GM23248 (cell line): ENCODE measurements around the gene DONSON. TPM values are rescaled to one million over a fixed set of nuclear protein-coding genes. Genes with fewer than 3 reads are reported as not detected.

Experiments
- DNase-seq: peaks from one replicate; pipeline ENCODE4 v3.0.0-alpha.2; 2015
- H2AFZ ChIP-seq: fragments of 200-600 bp; sonication (generic); 2 replicates; pipeline ENCODE4 v1.6.1; 2016; ENCODE audit warnings: antibody characterized with exemption
- H3F3A ChIP-seq: fragments of 200-600 bp; sonication (generic); 2 replicates; pipeline ENCODE4 v1.6.1; 2016; ENCODE audit warnings: mild to moderate bottlenecking, antibody characterized with exemption, mixed run types; ENCODE audit not compliant: insufficient read depth
- H3K27ac ChIP-seq: fragments of 200-600 bp; sonication (generic); 2 replicates; pipeline ENCODE4 v1.5.1; 2016; ENCODE audit warnings: mild to moderate bottlenecking
- H3K27me3 ChIP-seq: fragments of 200-600 bp; sonication (generic); replicated peaks from 2 replicates; pipeline ENCODE4 v1.6.1; 2016; ENCODE audit warnings: mild to moderate bottlenecking; ENCODE audit not compliant: insufficient read depth
- H3K36me3 ChIP-seq: fragments of 200-600 bp; sonication (generic); 2 replicates; pipeline ENCODE4 v1.6.1; 2016; ENCODE audit warnings: low read depth, mild to moderate bottlenecking
- H3K4me1 ChIP-seq: fragments of 200-600 bp; sonication (generic); 2 replicates; pipeline ENCODE4 v1.6.1; 2016; ENCODE audit warnings: mild to moderate bottlenecking; ENCODE audit not compliant: insufficient read depth
- H3K4me2 ChIP-seq: fragments of 200-600 bp; sonication (generic); one replicate; pipeline ENCODE4 v1.6.1; 2016; ENCODE audit warnings: mild to moderate bottlenecking; ENCODE audit not compliant: unreplicated experiment
- H3K4me3 ChIP-seq: fragments of 200-600 bp; sonication (generic); 2 replicates; pipeline ENCODE4 v1.5.1; 2016; ENCODE audit warnings: mild to moderate bottlenecking
- H3K79me2 ChIP-seq: fragments of 200-600 bp; sonication (generic); 2 replicates; pipeline ENCODE4 v1.6.1; 2016; ENCODE audit warnings: mild to moderate bottlenecking; ENCODE audit not compliant: insufficient read depth
- H3K9ac ChIP-seq: fragments of 200-600 bp; sonication (generic); 2 replicates; pipeline ENCODE4 v1.6.1; 2016; ENCODE audit warnings: mild to moderate bottlenecking
- H3K9me2 ChIP-seq: fragments of 200-600 bp; sonication (generic); 2 replicates; pipeline ENCODE4 v1.6.1; 2016; ENCODE audit warnings: mixed run types, mild to moderate bottlenecking, moderate library complexity; ENCODE audit not compliant: insufficient read depth
- H3K9me3 ChIP-seq: fragments of 200-600 bp; sonication (generic); one replicate; pipeline ENCODE4 v1.6.1; 2017; ENCODE audit warnings: low read depth
- H4K20me1 ChIP-seq: fragments of 200-600 bp; sonication (generic); 2 replicates; pipeline ENCODE4 v1.6.0; 2016; ENCODE audit not compliant: insufficient read depth
- EZH2 ChIP-seq: fragments of 200-600 bp; sonication (generic); IDR thresholded peaks from 2 replicates; pipeline ENCODE4 v1.6.1; 2018; ENCODE audit warnings: antibody characterized with exemption, mild to moderate bottlenecking; ENCODE audit not compliant: insufficient read depth, poor library complexity, severe bottlenecking
- EZH2phosphoT487 ChIP-seq: fragments of 200-600 bp; sonication (generic); IDR thresholded peaks from 2 replicates; pipeline ENCODE4 v1.6.1; 2018; ENCODE audit warnings: antibody characterized with exemption, moderate library complexity, mild to moderate bottlenecking, low read depth; ENCODE audit not compliant: insufficient read depth
- WGBS, 2 experiments: methylation state at CpG; one replicate each; pipeline ENCODE4 v1.1.6; 2015 to 2017; ENCODE audit warnings: low lambda C conversion rate in 2 of 2, low coverage in 1 of 2; ENCODE audit errors: missing lambda C conversion rate in 2 of 2; 5-methylcytosine and 5-hydroxymethylcytosine counted together
- in situ Hi-C: fragments of 300-500 bp; cut with MboI; formaldehyde crosslinking; loops from 2 replicates; pipeline ENCODE4 v1.15.0; 2020
- polyA plus RNA-seq: library from polyadenylated mRNA; unstranded; fragments of >200 nt; fragmentation: Nextera tagmentation; extraction: Ambion mirVana; gene quantifications from 2 replicates; pipeline ENCODE4 v1.2.1, GENCODE V29; 2016
- total RNA-seq: library from RNA; depleted of rRNA; stranded (reverse); fragments of >200 nt; shearing (Covaris generic); gene quantifications from 2 replicates; pipeline ENCODE4 v1.2.3, GENCODE V29; 2014

The DONSON gene
- total and polyA plus RNA-seq, 2 experiments from 2014 or later = 13.2 to 16.8 TPM

DNA sequence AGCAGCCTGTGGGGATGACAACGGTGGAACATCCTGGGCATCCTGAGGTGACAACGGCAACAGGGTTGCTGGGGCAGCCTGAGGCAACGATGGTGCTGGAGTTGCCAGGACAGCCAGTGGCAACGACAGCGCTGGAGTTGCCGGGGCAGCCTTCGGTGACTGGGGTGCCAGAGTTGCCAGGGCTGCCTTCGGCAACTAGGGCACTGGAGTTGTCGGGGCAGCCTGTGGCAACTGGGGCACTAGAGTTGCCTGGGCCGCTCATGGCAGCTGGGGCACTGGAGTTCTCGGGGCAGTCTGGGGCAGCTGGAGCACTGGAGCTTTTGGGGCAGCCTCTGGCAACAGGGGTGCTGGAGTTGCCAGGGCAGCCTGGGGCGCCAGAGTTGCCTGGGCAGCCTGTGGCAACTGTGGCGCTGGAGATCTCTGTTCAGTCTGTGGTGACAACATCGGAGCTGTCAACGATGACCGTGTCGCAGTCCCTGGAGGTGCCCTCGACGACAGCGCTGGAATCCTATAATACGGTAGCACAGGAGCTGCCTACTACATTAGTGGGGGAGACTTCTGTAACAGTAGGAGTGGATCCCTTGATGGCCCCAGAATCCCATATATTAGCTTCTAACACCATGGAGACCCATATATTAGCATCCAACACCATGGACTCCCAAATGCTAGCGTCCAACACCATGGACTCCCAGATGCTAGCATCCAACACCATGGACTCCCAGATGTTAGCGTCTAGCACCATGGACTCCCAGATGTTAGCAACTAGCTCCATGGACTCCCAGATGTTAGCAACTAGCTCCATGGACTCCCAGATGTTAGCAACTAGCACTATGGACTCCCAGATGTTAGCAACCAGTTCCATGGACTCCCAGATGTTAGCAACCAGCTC lies 37.5 kb downstream of the DONSON start:
- no peaks in the 10 kb centered on the region for H3K9me2 ChIP-seq
- TF ChIP-seq EZH2phosphoT487 = no peak
- no peak for TF ChIP-seq EZH2
- 95 to 97% methylated on average over 23 of the region's 23 CpGs for WGBS, 2 experiments
- peaks cover 12% of the 10 kb centered on the region; the same call in 1 of the 2 replicates for H4K20me1 ChIP-seq
- H3K9me3 ChIP-seq = no peaks in the 10 kb centered on the region
- no peak overlapping the region for H3K9ac ChIP-seq
- H3K4me3 ChIP-seq = no peak overlapping the region
- H3K4me1 ChIP-seq = peaks cover 10% of the 10 kb centered on the region
- no peak overlapping the region for H2AFZ ChIP-seq
- peaks cover 79% of the 10 kb centered on the region for H3K36me3 ChIP-seq
- peaks cover 100% of the 10 kb centered on the region for H3K79me2 ChIP-seq
- H3F3A ChIP-seq = peaks cover 16% of the 10 kb centered on the region
- H3K27ac ChIP-seq = no peak overlapping the region
- in situ Hi-C loops = no loop called here
- no peak overlapping the region for H3K4me2 ChIP-seq
- no peaks in the 10 kb centered on the region for H3K27me3 ChIP-seq
- no peak for DNase-seq

GRCh38 chr21:33549848-33550771 lies 38.4 kb downstream of the DONSON start:
- Histone ChIP-seq H3K27ac (no peak overlapping the region), H3K79me2 (peaks cover 100% of the 10 kb centered on the region), H4K20me1 (peaks cover 14% of the 10 kb centered on the region), H3K27me3 (no peaks in the 10 kb centered on the region), H3K4me2 (no peak overlapping the region), H3K9me3 (no peaks in the 10 kb centered on the region), H3K4me1 (peaks cover 13% of the 10 kb centered on the region), H3F3A (0 out of 2 replicates have a peak, but pooled peaks cover 8% of the 10 kb centered on the region), H2AFZ (no peak overlapping the region), H3K9me2 (no peaks in the 10 kb centered on the region), H3K9ac (no peak overlapping the region), H3K4me3 (no peak overlapping the region), H3K36me3 (peaks cover 70% of the 10 kb centered on the region)
- no peak for DNase-seq
- in situ Hi-C loops = no loop called here
- TF ChIP-seq EZH2phosphoT487 (no peak), EZH2 (no peak)
- 99 to 100% methylated on average over 19 of the region's 19 CpGs for WGBS, 2 experiments

- Histone ChIP-seq H3K27ac (peak overlapping the region; percentile 99), H3F3A (peaks cover 15% of the 10 kb centered on the region; the same call in 1 of the 2 replicates), H3K4me2 (peak overlapping the region; percentile 98), H3K79me2 (peaks cover 90% of the 10 kb centered on the region), H3K9me3 (no peaks in the 10 kb centered on the region), H3K4me1 (peaks cover 16% of the 10 kb centered on the region), H3K9ac (peak overlapping the region; percentile 97), H3K36me3 (peaks cover 37% of the 10 kb centered on the region), H3K4me3 (peak overlapping the region; percentile 97), H3K9me2 (no peaks in the 10 kb centered on the region), H4K20me1 (peaks cover 30% of the 10 kb centered on the region), H3K27me3 (no peaks in the 10 kb centered on the region), H2AFZ (no peak overlapping the region)
- WGBS, 2 experiments = 83 to 88% methylated on average over 3 of the region's 3 CpGs
- DNase-seq = peak; percentile 43
- in situ Hi-C loops = no loop called here
- no peak for TF ChIP-seq EZH2
- no peak for TF ChIP-seq EZH2phosphoT487
These were observed 42.4 kb downstream of the DONSON start for GRCh38 chr21:33546086-33546485.

DNA sequence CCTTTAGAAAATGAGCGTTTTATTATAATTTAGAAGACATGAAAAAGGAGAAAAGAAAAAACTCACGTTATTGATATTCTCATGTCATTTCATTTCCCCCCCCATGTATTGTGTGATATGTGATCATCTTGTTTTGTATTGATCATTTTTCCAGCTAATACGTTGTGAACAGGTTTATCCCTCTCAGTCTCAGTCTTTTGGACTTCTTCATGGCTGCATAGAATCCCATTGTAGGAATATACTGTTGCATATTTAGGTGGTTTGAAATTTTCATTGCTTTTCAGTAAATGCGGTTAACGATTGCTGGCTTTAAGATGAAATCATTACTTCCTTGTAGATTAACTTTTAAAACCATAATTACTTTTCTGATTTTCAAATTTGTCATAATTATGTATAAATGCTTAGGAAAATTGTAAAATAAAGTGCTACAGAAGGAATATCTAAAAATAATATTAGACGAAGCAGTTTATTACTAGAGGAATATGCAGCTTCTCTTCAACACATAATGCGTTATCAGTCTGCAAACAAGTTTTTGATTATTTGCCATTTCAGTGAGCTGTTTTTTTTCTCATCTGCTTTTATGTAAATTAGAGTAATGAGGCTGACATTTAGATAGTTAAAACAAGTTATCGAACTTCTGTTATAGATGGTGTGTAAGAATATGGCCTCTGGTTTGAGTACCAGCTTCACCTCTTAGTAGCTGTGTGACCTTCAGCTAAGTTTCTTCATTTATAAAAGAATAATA lies 43.9 kb downstream of the DONSON start:
- Histone ChIP-seq H3K27ac (peak overlapping the region; percentile 99; the same call in 1 of the 2 replicates), H3K36me3 (peaks cover 32% of the 10 kb centered on the region), H3F3A (peaks cover 15% of the 10 kb centered on the region; the same call in 1 of the 2 replicates), H3K27me3 (no peaks in the 10 kb centered on the region), H4K20me1 (peaks cover 30% of the 10 kb centered on the region), H3K9me2 (no peaks in the 10 kb centered on the region), H2AFZ (no peak overlapping the region), H3K9ac (peak overlapping the region; percentile 97), H3K4me3 (peak overlapping the region; percentile 97), H3K79me2 (peaks cover 90% of the 10 kb centered on the region), H3K4me2 (peak overlapping the region; percentile 98), H3K4me1 (peaks cover 30% of the 10 kb centered on the region), H3K9me3 (no peaks in the 10 kb centered on the region)
- WGBS, 2 experiments = 1% methylated on average over 8 of the region's 8 CpGs
- DNase-seq = peak; percentile 22
- in situ Hi-C loops = no loop called here
- TF ChIP-seq EZH2phosphoT487 (no peak), EZH2 (no peak)
